CD4-positive, alpha-beta T cell treated with Interferon alpha-2 for 1 hour (primary cell): ENCODE results near the gene MYO7A.
"Not testable (repeated sequence)": the region's sequence is repeated elsewhere in the genome, so short reads cannot be mapped to it uniquely, and the experiment has no call there.

Experiments used
- DNase-seq, 2 donors: peaks; one replicate each; pipeline ENCODE4 v3.0.0-alpha.2; 2020 to 2022

Gene MYO7A

GRCh38 chr11:77093056-77093891 is 34.8 kb upstream of the MYO7A start:
- no peak for DNase-seq

- no peak for DNase-seq
Observed at GRCh38 chr11:77093987-77094840, 33.8 kb upstream of the MYO7A start.

- no peak for DNase-seq
Observed at GRCh38 chr11:77094841-77095365, 33.1 kb upstream of the MYO7A start.

- no peak for DNase-seq
Observed at GRCh38 chr11:77095551-77096490, 32.2 kb upstream of the MYO7A start.

- no peak for DNase-seq
Observed at GRCh38 chr11:77096591-77097019, 31.4 kb upstream of the MYO7A start.

- not testable (repeated sequence) for DNase-seq
Observed at GRCh38 chr11:77097180-77097579, 30.9 kb upstream of the MYO7A start.

GRCh38 chr11:77100166-77101042 is 27.6 kb upstream of the MYO7A start:
- DNase-seq, result no peak

GRCh38 chr11:77101043-77101537 is 27.0 kb upstream of the MYO7A start:
- peak in 1 of 2 donors; percentile 14 for DNase-seq

- no peak for DNase-seq
Observed at GRCh38 chr11:77102246-77103210, 25.5 kb upstream of the MYO7A start, which contains the start of gene OMP. TSS of gene OMP (plus strand) at chr11:77102840. CDS start at chr11:77102840, 0 bp downstream.

GRCh38 chr11:77103319-77103718 is 24.7 kb upstream of the MYO7A start:
- DNase-seq, result no peak

GRCh38 chr11:77104727-77105126 is 23.3 kb upstream of the MYO7A start:
- DNase-seq, result no peak

GRCh38 chr11:77106321-77106720 is 21.7 kb upstream of the MYO7A start:
- DNase-seq, result no peak

GRCh38 chr11:77106759-77107158 is 21.3 kb upstream of the MYO7A start:
- no peak for DNase-seq

- no peak for DNase-seq
Observed at GRCh38 chr11:77107950-77108349, 20.1 kb upstream of the MYO7A start.

- DNase-seq, result no peak
Observed at GRCh38 chr11:77108436-77108835, 19.6 kb upstream of the MYO7A start.

GRCh38 chr11:77109236-77110019 is 18.6 kb upstream of the MYO7A start:
- no peak for DNase-seq

- DNase-seq, result no peak
Observed at GRCh38 chr11:77110836-77111235, 17.2 kb upstream of the MYO7A start.

GRCh38 chr11:77111277-77111676 is 16.8 kb upstream of the MYO7A start:
- no peak for DNase-seq

GRCh38 chr11:77111946-77112345 is 16.1 kb upstream of the MYO7A start:
- DNase-seq, result no peak
